ENCODE measurements around the gene ELK3.

DNA sequence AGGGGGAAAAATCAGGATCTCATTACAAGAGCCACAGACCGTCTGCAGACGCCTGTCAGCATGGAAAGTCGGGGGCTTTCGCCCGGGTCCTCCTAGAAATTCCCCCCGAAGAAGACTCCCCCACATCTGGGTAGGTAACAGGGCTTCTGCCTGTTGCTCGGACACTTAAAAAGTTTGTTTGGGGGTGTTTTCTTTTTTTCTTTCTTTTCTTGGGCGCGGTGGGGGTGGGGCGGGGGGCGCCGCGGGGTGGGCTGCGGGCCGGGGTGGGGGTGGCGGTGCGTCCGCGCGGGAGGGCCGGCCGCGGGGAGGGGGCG, 358 bp downstream of the ELK3 start:
- TF ChIP-seq PPARA (CRISPR knock-in tag; IDR thresholded peaks at IDR 0.05; ENCODE audit: borderline replicate concordance), result no peak
- no peak for TF ChIP-seq ZFP30 (CRISPR knock-in tag; IDR thresholded peaks at IDR 0.05)
